ENCODE data around the gene TRIM10. TPM values are rescaled to one million over a fixed set of nuclear protein-coding genes. Genes with fewer than 3 reads are reported as not detected.

Gene TRIM10
- polyA plus RNA-seq, 1 experiment = not detected

DNA sequence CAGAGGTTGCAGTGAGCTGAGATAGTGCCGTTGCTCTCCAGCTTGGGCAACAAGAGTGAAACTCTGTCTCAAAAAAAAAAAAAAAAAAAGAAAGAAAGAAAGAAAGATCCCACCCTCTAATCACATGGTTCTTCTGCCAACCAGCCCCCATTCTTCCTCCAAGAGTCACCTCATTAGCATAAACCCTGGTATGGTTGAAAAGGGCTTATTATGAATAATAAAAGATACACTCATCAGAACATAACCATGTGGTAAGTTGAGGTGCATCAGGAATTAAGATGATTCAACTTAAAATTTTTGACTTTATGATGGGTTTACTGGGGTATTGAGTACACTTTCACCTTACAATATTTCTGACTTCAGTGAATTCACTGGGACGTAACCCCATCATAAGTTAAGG lies 25.9 kb downstream of the TRIM10 start:
- Histone ChIP-seq H3K36me3 (ENCODE audit: control insufficient read depth, insufficient read depth, low read length) (no peaks in the 10 kb centered on the region), H3K4me3 (ENCODE audit: low read depth, low read length) (no peak overlapping the region), H3K27me3 (ENCODE audit: control insufficient read depth, insufficient read depth, low read length) (peaks cover 12% of the 10 kb centered on the region)
- POLR2A ChIA-PET = no interaction called here
- TF ChIP-seq, protein P1, sequence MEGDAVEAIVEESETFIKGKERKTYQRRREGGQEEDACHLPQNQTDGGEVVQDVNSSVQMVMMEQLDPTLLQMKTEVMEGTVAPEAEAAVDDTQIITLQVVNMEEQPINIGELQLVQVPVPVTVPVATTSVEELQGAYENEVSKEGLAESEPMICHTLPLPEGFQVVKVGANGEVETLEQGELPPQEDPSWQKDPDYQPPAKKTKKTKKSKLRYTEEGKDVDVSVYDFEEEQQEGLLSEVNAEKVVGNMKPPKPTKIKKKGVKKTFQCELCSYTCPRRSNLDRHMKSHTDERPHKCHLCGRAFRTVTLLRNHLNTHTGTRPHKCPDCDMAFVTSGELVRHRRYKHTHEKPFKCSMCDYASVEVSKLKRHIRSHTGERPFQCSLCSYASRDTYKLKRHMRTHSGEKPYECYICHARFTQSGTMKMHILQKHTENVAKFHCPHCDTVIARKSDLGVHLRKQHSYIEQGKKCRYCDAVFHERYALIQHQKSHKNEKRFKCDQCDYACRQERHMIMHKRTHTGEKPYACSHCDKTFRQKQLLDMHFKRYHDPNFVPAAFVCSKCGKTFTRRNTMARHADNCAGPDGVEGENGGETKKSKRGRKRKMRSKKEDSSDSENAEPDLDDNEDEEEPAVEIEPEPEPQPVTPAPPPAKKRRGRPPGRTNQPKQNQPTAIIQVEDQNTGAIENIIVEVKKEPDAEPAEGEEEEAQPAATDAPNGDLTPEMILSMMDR (IDR thresholded peaks at IDR 0.05; ENCODE audit: insufficient read depth, low read depth, low read length) = no peak
- DNase-seq (ENCODE audit: low read depth) = no peak
- CTCF ChIA-PET = interaction anchor here (2.3 kb wide), 1 partner anchor 32 kb away, joined by 13 read pairs; no protein-coding TSS in a partner anchor

DNA sequence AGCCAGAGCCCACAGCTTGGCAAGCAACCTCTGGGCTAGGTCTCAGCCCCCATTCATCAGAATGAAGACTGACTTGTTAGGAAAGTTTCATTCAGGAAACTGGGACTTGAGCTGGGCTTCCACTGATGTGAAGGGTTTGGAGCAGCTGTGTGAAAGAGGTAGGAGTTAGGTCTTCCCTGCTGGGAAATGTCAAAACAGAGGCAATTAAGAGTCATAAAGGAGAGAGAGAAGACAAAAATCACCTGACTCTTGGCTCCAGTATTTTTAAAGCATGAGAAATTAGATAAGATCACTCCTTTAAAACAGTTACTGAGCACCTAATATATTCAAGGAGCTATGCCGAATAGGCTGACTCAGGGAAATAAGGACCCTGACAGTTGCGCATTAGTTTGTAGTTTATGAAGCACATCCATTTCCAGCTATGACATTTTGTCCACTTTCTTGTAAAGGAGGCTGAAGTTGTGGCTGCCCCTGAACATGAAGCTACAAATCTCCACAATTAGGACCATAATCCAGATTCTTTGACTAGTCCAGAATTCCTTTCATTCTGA lies 29.0 kb downstream of the TRIM10 start:
- ChIA-PET CTCF (interaction anchor here (0.8 to 5.1 kb wide), 17 partner anchors 9 to 284 kb away, joined by 3 to 199 read pairs (median 7); no protein-coding TSS in a partner anchor), POLR2A (no interaction called here)
- TF ChIP-seq, protein P1 (IDR thresholded peaks at IDR 0.05; ENCODE audit: insufficient read depth, low read depth, low read length) = no peak
- no peak for DNase-seq (ENCODE audit: low read depth)
- no peak overlapping the region for H3K4me3 ChIP-seq (ENCODE audit: low read depth, low read length)
- peaks cover 26% of the 10 kb centered on the region for H3K27me3 ChIP-seq (ENCODE audit: control insufficient read depth, insufficient read depth, low read length)
- H3K36me3 ChIP-seq (ENCODE audit: control insufficient read depth, insufficient read depth, low read length) = no peaks in the 10 kb centered on the region

DNA sequence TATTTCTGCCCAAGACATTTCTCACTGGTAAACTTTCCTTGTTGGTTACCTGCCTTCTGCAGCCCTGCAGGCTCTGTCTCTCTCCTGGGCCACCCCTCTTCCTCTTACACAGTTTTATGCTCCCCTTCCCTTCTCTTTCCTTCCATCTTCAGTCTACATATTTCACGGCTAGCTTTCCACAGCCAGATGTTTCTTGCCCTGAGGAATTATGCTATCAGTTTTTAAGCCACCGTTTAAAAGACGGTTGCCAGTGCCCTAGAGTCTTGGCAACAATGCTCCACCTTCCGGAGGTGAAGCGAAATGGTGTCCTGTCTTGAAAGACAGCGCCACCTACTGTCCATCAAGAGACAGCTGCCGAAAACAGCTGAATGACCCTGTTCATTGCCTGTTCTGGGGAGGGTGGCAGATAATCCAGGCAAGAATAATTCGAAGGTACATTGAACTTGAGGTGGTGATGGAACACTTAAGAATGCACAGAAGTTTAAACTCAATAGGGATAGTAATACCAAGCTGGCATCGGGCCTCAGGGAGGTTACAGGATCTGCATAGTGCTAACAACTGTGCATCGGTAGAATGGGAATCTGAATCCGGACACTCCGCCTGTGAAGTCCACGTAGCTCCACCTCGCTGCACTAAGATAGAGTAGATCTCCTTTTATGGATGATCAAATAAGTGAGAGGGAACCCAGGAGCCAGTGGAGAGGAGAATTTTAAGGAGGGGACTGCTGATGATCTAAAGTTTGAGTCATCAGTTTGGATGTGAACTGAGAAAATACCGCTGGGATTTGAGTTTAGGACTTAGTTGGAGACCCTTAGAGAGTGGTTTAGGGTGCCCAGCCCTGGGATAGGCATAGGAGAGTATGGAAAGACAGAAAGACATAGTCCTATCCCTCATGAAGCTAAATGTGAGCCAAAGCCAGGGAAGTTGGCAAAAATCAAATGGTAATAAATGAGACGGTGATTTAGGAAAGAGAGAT lies 29.8 kb downstream of the TRIM10 start:
- no peaks in the 10 kb centered on the region for H3K36me3 ChIP-seq (ENCODE audit: control insufficient read depth, insufficient read depth, low read length)
- ChIA-PET POLR2A (no interaction called here), CTCF (interaction anchor here (0.5 to 5.1 kb wide), 33 partner anchors 9 to 372 kb away, joined by 3 to 199 read pairs (median 4); no protein-coding TSS in a partner anchor)
- TF ChIP-seq, protein P1 (IDR thresholded peaks at IDR 0.05; ENCODE audit: insufficient read depth, low read depth, low read length) = peak; percentile 99
- peaks cover 27% of the 10 kb centered on the region for H3K27me3 ChIP-seq (ENCODE audit: control insufficient read depth, insufficient read depth, low read length)
- DNase-seq (ENCODE audit: low read depth) = no peak
- H3K4me3 ChIP-seq (ENCODE audit: low read depth, low read length) = no peak overlapping the region

DNA sequence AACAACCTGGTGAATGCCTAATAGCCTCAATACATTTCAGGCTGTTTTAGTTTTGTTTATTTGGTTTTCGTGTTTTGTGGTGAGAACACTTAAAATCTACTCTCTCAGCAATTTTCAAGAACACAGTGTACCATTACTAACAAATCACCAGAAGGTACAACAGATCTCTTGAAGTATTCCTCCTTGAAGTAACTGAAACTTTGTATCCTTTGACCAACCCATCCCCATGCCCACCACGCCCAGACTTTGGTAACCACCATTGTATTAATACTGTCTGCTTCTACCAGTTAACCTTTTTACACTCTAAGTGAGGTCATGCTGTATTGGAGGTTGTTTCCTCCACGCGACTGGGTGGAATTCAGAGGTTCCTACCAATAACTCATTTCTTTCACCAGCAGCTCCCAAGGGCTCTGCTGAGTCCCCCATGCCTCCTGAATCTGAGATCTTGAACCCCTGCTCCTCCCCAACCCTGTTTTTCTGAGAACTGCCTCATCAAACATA lies 30.8 kb downstream of the TRIM10 start:
- DNase-seq (ENCODE audit: low read depth) = no peak
- H3K36me3 ChIP-seq (ENCODE audit: control insufficient read depth, insufficient read depth, low read length) = no peaks in the 10 kb centered on the region
- ChIA-PET CTCF (interaction anchor here (0.6 to 5.1 kb wide), 22 partner anchors 8 to 410 kb away, joined by 3 to 199 read pairs (median 5); no protein-coding TSS in a partner anchor), POLR2A (no interaction called here)
- no peak overlapping the region for H3K4me3 ChIP-seq (ENCODE audit: low read depth, low read length)
- TF ChIP-seq, protein P1 (IDR thresholded peaks at IDR 0.05; ENCODE audit: insufficient read depth, low read depth, low read length) = no peak
- peaks cover 30% of the 10 kb centered on the region for H3K27me3 ChIP-seq (ENCODE audit: control insufficient read depth, insufficient read depth, low read length)
